OCI-LY3 (cell line): Measurements from ENCODE around the gene CPXM2.

ENCODE experiments used
- H2AFZ ChIP-seq: fragments of 200-600, 300-600 bp; shearing (Covaris generic); 2 replicates; pipeline ENCODE4 v1.6.0; 2014; ENCODE audit warnings: antibody characterized with exemption, low read depth, low read length
- H3K27ac ChIP-seq: fragments of 200-600, 300-600 bp; sonication (generic); 2 replicates; pipeline ENCODE4 v1.5.1; 2014; ENCODE audit warnings: mild to moderate bottlenecking, low read length, moderate library complexity, mixed read lengths
- H3K27me3 ChIP-seq: fragments of 200-600, 300-600 bp; sonication (generic); 2 replicates; pipeline ENCODE4 v1.6.1; 2014; ENCODE audit warnings: low read depth, low read length, mixed read lengths
- H3K36me3 ChIP-seq: fragments of 200-600, 300-600 bp; sonication (generic); replicated peaks from 2 replicates; pipeline ENCODE3; 2014; ENCODE audit warnings: low read depth, low read length, mixed read lengths
- H3K4me1 ChIP-seq: fragments of 300-600, 200-600 bp; sonication (generic); 2 replicates; pipeline ENCODE4 v1.6.1; 2014; ENCODE audit warnings: low read length, mixed read lengths
- H3K4me2 ChIP-seq: fragments of 200-600, 300-600 bp; sonication (generic); 2 replicates; pipeline ENCODE4 v1.6.1; 2014; ENCODE audit warnings: low read length, mixed read lengths
- H3K4me3 ChIP-seq: fragments of 300-600, 200-600 bp; sonication (generic); 2 replicates; pipeline ENCODE4 v1.5.1; 2014; ENCODE audit warnings: antibody characterized with exemption, mild to moderate bottlenecking, low read length, moderate library complexity
- H3K79me2 ChIP-seq: fragments of 300-600, 200-600 bp; shearing (Covaris generic); 2 replicates; pipeline ENCODE4 v1.6.1; 2014; ENCODE audit warnings: mild to moderate bottlenecking, low read length, mixed read lengths
- H3K9ac ChIP-seq: fragments of 300-600, 200-600 bp; shearing (Covaris generic); 2 replicates; pipeline ENCODE4 v1.6.0; 2014; ENCODE audit warnings: mild to moderate bottlenecking, low read length, moderate library complexity
- H3K9me3 ChIP-seq: fragments of 200-600, 300-600 bp; shearing (Covaris generic); 2 replicates; pipeline ENCODE4 v1.6.1; 2014; ENCODE audit warnings: low read length, mixed read lengths; ENCODE audit not compliant: insufficient read depth
- H4K20me1 ChIP-seq: fragments of 200-600, 300-600 bp; sonication (generic); 2 replicates; pipeline ENCODE4 v1.6.1; 2016; ENCODE audit warnings: low read length, mixed read lengths; ENCODE audit not compliant: insufficient read depth
- EZH2phosphoT487 ChIP-seq: fragments of 200-600 bp; shearing (Covaris generic); IDR thresholded peaks from 2 replicates; pipeline ENCODE4 v1.6.1; 2018; ENCODE audit warnings: antibody characterized with exemption, mixed run types, low read depth
- TF ChIP-seq, protein P1 (sequence below): fragments of 200-600, 300-600 bp; sonication (generic); IDR thresholded peaks from 2 replicates; pipeline ENCODE4 v1.5.1; 2014; ENCODE audit warnings: antibody characterized with exemption, low read length, low read depth

The CPXM2 gene

DNA sequence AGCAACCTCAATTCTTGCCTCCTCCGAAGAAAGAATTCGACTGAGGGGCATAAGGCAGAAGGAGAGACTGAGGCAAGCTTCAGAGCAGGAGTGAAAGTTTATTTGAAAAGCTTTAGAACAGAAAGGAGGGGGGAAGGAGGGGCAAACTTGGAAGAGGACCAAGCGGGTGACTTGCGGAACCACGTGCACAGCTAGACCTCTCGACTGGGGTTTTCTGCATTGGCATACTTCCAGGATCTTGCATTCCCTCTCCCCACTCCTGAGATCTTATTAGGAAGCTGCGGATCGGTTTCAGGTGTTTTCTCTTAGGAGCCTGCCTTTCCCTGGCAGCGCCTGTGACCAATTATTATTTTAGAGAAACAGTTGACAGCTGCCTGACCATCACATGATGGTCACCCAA, 20.3 kb upstream of the CPXM2 start:
- H3K9ac ChIP-seq, result no peak overlapping the region
- H2AFZ ChIP-seq, result no peak overlapping the region
- H3K27ac ChIP-seq, result no peak overlapping the region
- H3K36me3 ChIP-seq, result no peaks in the 10 kb centered on the region
- TF ChIP-seq EZH2phosphoT487, result no peak
- TF ChIP-seq, protein P1, sequence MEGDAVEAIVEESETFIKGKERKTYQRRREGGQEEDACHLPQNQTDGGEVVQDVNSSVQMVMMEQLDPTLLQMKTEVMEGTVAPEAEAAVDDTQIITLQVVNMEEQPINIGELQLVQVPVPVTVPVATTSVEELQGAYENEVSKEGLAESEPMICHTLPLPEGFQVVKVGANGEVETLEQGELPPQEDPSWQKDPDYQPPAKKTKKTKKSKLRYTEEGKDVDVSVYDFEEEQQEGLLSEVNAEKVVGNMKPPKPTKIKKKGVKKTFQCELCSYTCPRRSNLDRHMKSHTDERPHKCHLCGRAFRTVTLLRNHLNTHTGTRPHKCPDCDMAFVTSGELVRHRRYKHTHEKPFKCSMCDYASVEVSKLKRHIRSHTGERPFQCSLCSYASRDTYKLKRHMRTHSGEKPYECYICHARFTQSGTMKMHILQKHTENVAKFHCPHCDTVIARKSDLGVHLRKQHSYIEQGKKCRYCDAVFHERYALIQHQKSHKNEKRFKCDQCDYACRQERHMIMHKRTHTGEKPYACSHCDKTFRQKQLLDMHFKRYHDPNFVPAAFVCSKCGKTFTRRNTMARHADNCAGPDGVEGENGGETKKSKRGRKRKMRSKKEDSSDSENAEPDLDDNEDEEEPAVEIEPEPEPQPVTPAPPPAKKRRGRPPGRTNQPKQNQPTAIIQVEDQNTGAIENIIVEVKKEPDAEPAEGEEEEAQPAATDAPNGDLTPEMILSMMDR, result no peak
- no peak overlapping the region for H3K4me2 ChIP-seq
- no peaks in the 10 kb centered on the region for H4K20me1 ChIP-seq
- H3K27me3 ChIP-seq, result no peaks in the 10 kb centered on the region; the same call in 1 of the 2 replicates
- no peaks in the 10 kb centered on the region for H3K9me3 ChIP-seq
- H3K4me1 ChIP-seq, result no peaks in the 10 kb centered on the region
- H3K79me2 ChIP-seq, result no peaks in the 10 kb centered on the region
- H3K4me3 ChIP-seq, result no peak overlapping the region

DNA sequence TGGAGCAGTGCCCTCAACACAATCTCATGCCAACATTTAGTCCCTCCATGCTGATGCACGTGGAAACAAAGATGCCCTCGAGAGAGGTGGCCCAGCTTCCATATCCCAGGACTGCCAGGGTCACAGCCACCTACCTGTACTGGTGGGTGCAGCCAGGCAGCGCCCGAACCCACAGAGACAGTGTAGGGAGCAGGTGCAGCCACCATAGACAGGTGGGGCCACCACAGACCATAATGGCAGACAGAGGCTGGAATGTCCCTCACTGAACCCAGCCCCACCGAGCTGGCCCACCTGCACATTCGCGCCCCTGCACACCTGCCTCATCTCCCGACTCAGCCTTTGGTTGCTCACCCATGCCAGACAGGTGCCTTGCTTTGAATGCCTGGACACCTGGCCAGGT, 18.3 kb upstream of the CPXM2 start:
- H3K27me3 ChIP-seq, result no peaks in the 10 kb centered on the region; the same call in 1 of the 2 replicates
- no peak for TF ChIP-seq EZH2phosphoT487
- TF ChIP-seq, protein P1, result no peak
- H3K4me1 ChIP-seq, result no peaks in the 10 kb centered on the region
- H3K79me2 ChIP-seq, result no peaks in the 10 kb centered on the region
- H3K9ac ChIP-seq, result no peak overlapping the region
- H3K36me3 ChIP-seq, result no peaks in the 10 kb centered on the region
- H3K27ac ChIP-seq, result no peak overlapping the region
- H3K4me3 ChIP-seq, result no peak overlapping the region
- H4K20me1 ChIP-seq, result no peaks in the 10 kb centered on the region
- H2AFZ ChIP-seq, result no peak overlapping the region
- H3K9me3 ChIP-seq, result no peaks in the 10 kb centered on the region
- H3K4me2 ChIP-seq, result no peak overlapping the region

DNA sequence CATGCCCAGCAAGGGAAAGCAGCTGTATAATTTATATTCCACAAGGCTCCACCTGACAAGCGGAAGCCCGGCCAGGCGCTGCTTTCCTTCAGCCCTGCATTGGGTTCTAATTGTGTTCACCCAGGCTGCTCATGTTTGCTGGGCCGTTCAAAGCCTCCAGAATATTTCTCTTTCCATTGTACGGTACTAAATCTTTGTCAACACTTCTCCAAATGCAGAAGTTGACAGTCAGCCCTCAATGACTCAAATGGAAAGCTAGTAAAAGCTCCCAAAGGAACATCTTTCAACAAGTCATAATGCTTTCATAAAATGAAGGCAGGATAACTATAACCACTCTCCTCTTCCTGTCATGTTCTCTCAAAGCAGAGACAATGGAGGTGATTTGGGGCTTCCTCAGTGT, 17.8 kb upstream of the CPXM2 start:
- H3K27me3 ChIP-seq, result no peaks in the 10 kb centered on the region; the same call in 1 of the 2 replicates
- no peaks in the 10 kb centered on the region for H3K36me3 ChIP-seq
- H3K4me2 ChIP-seq, result no peak overlapping the region
- no peaks in the 10 kb centered on the region for H3K4me1 ChIP-seq
- no peaks in the 10 kb centered on the region for H3K9me3 ChIP-seq
- H3K27ac ChIP-seq, result no peak overlapping the region
- no peak overlapping the region for H3K4me3 ChIP-seq
- no peak for TF ChIP-seq EZH2phosphoT487
- TF ChIP-seq, protein P1, result no peak
- H4K20me1 ChIP-seq, result no peaks in the 10 kb centered on the region
- H3K9ac ChIP-seq, result no peak overlapping the region
- no peak overlapping the region for H2AFZ ChIP-seq
- no peaks in the 10 kb centered on the region for H3K79me2 ChIP-seq

DNA sequence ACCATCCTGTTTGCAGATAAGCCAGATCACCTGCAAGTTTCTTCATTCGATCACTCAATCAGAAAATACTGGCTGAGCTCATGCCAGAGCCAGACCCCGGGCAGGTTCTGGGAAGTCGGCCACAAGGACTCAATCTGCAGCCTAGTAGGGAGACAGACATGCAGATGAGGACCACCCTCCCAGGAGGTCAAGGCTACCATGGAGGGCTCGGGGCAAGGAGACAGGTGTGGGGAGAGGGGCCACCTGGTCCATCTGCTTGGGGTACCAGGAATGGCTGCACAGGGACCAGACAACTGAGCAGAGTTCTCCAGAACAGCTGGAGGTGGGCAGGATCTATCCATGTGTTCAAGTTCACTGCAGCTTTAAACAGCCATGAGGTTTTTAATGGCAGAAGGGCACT, 16.8 kb upstream of the CPXM2 start:
- H3K4me3 ChIP-seq, result no peak overlapping the region
- no peaks in the 10 kb centered on the region for H3K4me1 ChIP-seq
- H3K36me3 ChIP-seq, result no peaks in the 10 kb centered on the region
- H3K27ac ChIP-seq, result no peak overlapping the region
- no peaks in the 10 kb centered on the region for H3K79me2 ChIP-seq
- no peak overlapping the region for H2AFZ ChIP-seq
- no peaks in the 10 kb centered on the region for H3K9me3 ChIP-seq
- H4K20me1 ChIP-seq, result no peaks in the 10 kb centered on the region
- no peaks in the 10 kb centered on the region; the same call in 1 of the 2 replicates for H3K27me3 ChIP-seq
- H3K4me2 ChIP-seq, result no peak overlapping the region
- TF ChIP-seq EZH2phosphoT487, result no peak
- TF ChIP-seq, protein P1, result no peak
- no peak overlapping the region for H3K9ac ChIP-seq
